Hematopoietic multipotent progenitor cell treated with erythropoietin and hydrocortisone succinate and interleukin-3 and kit ligand, for 4 days (in vitro differentiated cells): ENCODE results near the gene DOCK4.

Experiments
- DNase-seq: peaks from one replicate; pipeline ENCODE4 v3.0.0-alpha.2; 2015

The DOCK4 gene

GRCh38 chr7:112190120-112190519, 16.1 kb downstream of the DOCK4 start:
- no peak for DNase-seq

GRCh38 chr7:112189691-112190090, 16.5 kb downstream of the DOCK4 start:
- no peak for DNase-seq

GRCh38 chr7:112188257-112188656, 17.9 kb downstream of the DOCK4 start:
- DNase-seq: no peak

DNA sequence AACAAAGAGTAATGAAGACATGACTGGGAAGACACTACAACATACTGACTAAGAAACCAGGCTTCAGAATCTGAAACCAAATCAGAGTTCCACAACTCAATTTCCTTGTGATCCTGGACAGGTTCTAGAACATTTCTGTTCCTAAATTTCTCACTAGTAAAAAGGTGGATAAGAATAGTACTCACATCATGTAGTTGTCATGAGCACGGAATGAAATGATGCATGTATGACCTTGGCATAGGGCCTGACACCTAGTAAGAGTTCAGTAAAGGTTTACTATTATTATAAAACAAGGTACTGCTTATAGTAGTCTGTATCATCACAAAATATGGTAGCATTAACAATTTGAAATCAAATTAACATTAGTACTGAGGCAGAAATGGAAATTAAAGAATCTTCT, 19.9 kb downstream of the DOCK4 start:
- DNase-seq: no peak

- no peak for DNase-seq
These were observed 21.0 kb downstream of the DOCK4 start for GRCh38 chr7:112185005-112185834.

GRCh38 chr7:112184455-112184854, 21.7 kb downstream of the DOCK4 start:
- DNase-seq: no peak

DNA sequence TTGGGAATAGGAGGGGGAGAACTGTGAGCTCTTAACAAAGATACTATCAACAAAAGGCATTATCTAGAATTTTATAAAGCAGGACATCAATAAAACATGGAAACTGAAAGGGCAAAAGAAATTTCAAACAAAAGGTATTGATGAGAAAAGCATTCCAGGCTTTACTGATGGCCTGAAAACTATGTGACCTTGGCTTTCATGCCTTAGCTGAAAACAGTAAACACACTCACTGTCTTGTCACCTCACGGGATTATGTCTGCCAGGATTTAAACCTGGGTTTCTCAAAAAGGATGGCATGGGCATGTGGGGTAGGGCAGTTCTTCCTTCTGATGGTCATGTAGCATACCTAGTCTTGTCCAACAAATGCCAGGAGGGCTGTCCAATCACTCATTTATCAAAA, 22.9 kb downstream of the DOCK4 start:
- DNase-seq: no peak

DNA sequence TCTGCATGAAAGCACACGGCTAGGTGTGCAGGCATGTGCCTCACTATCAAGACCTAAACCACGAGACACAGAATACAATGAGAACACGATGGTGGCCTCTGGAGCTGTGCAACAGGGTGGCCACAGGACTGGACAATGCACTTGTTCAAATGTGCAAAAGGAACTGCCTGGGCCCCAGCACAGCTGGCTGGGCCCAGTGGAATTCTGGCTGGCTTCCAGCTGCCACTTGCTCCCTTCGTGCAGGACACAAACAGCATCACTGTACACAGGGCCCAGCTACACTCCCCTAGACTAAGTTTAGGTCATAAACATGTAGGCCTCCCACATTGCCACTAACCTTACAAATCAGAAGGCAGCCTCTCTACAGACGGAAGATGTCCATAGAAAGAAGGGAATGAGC, 23.4 kb downstream of the DOCK4 start:
- DNase-seq: no peak

DNA sequence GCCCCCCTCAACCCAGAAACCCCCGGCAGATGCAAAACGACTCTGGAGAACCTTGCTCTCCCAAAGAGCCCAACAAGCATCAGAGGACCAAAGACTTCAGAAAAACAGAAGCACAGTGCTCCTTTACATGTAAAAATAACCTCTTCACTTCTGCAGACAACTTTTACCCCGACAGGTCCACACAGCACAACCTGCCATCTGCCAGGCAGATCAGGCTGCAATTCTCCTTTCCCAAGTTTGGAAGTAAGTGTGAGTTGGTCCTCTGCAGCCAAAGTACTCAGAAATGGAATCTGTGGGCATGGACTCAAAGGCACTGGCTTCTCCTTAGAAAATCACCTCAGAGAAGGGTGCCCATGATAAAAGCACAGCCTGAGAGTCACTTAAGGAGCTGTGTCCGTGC, 26.0 kb downstream of the DOCK4 start:
- no peak for DNase-seq

DNA sequence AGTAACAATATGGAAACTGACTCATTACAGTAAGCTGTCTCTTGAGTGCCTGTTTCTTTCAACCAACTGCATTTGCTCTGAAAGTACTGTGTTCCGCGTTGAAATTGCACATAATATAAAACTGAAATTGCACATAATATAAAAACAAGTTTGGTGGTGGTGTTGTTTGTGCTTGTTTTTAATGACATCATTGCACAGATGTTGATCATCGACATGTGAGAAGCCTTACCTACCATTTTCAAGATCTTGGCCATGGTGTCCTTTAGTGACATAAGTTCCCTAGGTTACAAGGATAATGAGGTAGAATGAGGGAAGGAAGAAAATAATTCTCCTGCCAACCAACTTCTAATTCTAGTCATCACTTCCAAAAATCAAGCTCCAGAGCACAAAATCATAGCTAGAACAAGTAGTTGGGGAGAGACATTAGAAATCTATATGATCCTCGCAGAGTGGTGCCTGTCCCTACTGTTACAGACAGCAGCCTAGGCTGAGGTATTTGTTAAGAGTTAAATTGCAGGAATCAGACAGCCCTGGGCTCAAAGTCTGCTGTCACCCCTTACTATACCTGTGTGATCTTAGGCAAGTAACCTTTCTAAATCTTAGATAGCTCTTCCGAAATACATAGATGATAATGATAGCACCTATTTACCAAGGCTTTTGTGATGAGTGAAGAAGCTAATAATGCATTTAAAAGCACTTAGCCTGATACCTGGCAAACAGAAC, 29.3 kb downstream of the DOCK4 start:
- DNase-seq: no peak

GRCh38 chr7:112176241-112176640, 30.0 kb downstream of the DOCK4 start:
- DNase-seq: no peak

- no peak for DNase-seq
These were observed 32.0 kb downstream of the DOCK4 start for GRCh38 chr7:112174192-112174591.

GRCh38 chr7:112173568-112173905, 32.7 kb downstream of the DOCK4 start:
- no peak for DNase-seq

DNA sequence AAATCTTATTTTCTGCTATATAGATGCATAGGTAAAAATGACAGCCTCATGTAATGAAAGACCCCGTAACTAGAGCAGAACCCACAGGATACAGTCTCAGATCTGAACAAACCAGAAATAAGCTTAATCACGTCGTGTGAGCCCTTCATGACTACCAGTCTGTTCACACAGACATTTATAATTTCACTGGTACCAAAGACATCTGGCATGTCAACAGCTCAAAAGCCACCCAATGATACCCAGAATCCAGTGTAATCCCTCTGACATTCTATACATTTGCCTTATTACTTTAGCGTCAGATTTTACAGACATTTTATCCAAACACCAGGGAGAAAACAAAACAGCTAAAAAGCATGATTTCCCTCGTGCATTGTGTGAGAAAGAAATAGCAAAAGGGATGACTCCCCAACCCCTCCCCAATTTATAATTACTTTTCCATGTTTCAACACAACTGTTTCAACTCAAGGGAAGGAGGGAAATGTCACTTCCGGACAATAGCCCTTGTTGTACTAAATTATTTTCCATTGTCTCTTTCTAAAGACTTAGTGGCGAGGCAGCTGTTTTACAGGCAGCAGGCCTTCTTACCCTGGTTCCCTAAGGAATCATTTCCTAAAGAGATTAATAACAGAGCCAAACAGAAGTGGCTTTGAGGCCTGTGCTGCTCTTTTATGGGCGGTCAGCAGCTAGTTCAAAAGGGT, 33.2 kb downstream of the DOCK4 start:
- DNase-seq: no peak

- DNase-seq: no peak
These were observed 34.5 kb downstream of the DOCK4 start for GRCh38 chr7:112171673-112172072.

DNA sequence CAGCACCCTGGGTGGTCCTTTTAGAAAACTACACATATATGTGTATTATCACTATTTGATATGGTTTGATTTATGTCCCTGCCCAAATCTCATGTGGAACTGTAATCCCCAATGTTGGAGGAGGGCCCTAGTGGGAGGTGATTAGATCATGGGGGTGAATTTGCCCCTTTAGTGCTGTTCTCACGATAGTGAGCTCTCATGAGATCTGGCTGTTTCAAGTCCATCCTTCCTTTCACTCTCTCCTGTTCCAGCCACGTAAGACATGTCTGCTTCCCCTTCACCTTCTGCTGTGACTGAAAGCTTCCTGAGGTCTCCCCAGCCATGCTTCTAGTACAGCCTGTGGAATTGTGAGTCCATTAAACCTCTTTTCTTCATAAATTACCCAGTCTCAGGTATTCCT, 37.3 kb downstream of the DOCK4 start:
- DNase-seq: no peak

DNA sequence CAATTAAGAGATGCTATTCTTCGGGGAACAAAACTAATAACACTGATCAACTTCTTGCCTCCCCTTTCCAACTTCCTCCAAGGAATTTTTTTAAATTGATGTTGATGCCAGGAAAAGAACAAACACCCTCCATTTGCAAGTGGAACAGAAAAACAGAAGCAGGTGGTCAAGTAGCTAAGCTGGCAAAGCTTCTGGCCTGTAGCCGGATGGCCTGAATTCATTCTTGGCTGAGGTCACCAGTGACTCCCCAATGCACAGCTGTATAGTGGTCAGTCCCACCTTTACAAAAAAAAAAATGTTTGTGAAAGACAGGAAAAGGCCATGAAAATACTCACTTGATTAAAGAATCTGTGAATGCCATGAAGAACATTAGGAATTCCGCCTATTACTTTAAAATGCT, 39.1 kb downstream of the DOCK4 start:
- DNase-seq: no peak

GRCh38 chr7:112162784-112163506, 43.3 kb downstream of the DOCK4 start:
- no peak for DNase-seq

GRCh38 chr7:112162142-112162766, 43.9 kb downstream of the DOCK4 start:
- DNase-seq: peak; percentile 14

DNA sequence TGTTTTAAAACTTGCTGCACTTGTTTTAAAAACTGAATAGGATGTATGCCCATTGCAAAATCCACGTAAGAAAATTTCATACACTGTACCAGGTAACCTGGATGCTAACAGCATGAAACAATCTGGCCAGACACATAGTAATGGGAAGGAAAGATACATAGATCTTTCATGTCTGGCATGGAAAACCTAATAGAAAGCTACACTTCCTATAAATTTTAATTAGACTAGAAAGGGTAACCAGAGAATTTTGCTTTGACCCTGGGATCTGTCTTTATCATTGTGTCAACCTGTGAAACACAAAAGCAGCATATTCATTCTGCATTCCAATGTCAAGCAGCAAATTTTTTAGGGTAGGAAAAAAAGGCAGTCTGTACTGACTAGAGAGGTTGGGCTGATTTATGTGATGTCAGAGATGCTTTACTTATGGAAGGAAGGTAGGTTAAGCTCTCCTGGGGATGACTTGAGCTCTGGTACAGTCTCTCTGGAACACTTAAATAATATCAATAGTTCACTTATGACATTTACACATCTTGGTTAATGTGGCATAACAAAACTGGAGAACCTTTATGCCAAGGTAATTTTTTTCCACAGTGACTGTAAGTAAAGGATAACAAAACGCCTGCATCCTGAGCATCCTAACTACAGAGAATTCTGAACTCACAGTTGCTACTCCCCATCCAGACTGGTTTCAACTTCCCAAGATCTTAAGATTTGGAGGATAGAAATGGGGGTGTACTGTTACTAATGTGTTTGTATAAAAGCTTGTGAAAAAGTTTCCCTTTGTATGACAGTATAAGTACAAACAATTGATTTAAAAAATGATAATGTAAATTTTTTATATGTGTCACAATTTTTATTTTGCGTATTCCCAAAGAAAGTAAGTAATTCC, 44.7 kb downstream of the DOCK4 start:
- DNase-seq: no peak

GRCh38 chr7:112160771-112161150, 45.4 kb downstream of the DOCK4 start:
- DNase-seq: no peak
